Activated CD4-positive, alpha-beta T cell treated with anti-CD3 and anti-CD28 coated beads, Interleukin-2, amount 10 ng/mL, durations not matched to agents 24 days and 14 days (primary cell): ENCODE data around the gene RAD54L2. TPM values are rescaled to one million over a fixed set of nuclear protein-coding genes. Genes with fewer than 3 reads are reported as not detected.
"Not testable (repeated sequence)": the region's sequence is repeated elsewhere in the genome, so short reads cannot be mapped to it uniquely, and the experiment has no call there.

Experiments
- DNase-seq: peaks from one replicate; pipeline ENCODE4 v3.0.0; 2022
- H3K27ac Mint-ChIP-seq: one replicate; pipeline ENCODE4 v1.8.0; 2022; ENCODE audit warnings: mild to moderate bottlenecking, mixed read lengths
- H3K27me3 Mint-ChIP-seq: one replicate; pipeline ENCODE4 v1.8.0; 2022; ENCODE audit warnings: mixed read lengths
- H3K36me3 Mint-ChIP-seq: one replicate; pipeline ENCODE4 v1.8.0; 2022; ENCODE audit warnings: low read depth, mild to moderate bottlenecking, mixed read lengths
- H3K4me1 Mint-ChIP-seq: one replicate; pipeline ENCODE4 v1.8.0; 2021; ENCODE audit warnings: mixed read lengths
- H3K4me3 Mint-ChIP-seq: one replicate; pipeline ENCODE4 v1.8.0; 2022; ENCODE audit warnings: mild to moderate bottlenecking, moderate library complexity, mixed read lengths
- H3K9me3 Mint-ChIP-seq: one replicate; pipeline ENCODE4 v1.8.0; 2021; ENCODE audit warnings: mixed read lengths
- intact Hi-C: fragments of 100-400 bp; cut with micrococcal nuclease; formaldehyde crosslinking; loops from one replicate; pipeline ENCODE4 v1.15.1; 2023
- total RNA-seq: library from RNA; stranded (reverse); gene quantifications from 2 replicates; pipeline ENCODE4 v1.2.3, GENCODE V29; 2022

The RAD54L2 gene, protein sequence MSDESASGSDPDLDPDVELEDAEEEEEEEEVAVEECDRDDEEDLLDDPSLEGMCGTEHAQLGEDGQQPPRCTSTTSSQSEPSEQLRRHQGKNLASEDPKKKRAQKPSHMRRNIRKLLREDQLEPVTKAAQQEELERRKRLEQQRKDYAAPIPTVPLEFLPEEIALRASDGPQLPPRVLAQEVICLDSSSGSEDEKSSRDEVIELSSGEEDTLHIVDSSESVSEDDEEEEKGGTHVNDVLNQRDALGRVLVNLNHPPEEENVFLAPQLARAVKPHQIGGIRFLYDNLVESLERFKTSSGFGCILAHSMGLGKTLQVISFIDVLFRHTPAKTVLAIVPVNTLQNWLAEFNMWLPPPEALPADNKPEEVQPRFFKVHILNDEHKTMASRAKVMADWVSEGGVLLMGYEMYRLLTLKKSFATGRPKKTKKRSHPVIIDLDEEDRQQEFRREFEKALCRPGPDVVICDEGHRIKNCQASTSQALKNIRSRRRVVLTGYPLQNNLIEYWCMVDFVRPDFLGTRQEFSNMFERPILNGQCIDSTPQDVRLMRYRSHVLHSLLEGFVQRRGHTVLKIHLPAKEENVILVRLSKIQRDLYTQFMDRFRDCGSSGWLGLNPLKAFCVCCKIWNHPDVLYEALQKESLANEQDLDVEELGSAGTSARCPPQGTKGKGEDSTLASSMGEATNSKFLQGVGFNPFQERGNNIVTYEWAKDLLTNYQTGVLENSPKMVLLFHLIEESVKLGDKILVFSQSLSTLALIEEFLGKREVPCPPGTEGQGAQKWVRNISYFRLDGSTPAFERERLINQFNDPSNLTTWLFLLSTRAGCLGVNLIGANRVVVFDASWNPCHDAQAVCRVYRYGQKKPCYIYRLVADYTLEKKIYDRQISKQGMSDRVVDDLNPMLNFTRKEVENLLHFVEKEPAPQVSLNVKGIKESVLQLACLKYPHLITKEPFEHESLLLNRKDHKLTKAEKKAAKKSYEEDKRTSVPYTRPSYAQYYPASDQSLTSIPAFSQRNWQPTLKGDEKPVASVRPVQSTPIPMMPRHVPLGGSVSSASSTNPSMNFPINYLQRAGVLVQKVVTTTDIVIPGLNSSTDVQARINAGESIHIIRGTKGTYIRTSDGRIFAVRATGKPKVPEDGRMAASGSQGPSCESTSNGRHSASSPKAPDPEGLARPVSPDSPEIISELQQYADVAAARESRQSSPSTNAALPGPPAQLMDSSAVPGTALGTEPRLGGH (N-terminal part only)
- total RNA-seq = 43.0 and 44.0 TPM in 2 replicates

DNA sequence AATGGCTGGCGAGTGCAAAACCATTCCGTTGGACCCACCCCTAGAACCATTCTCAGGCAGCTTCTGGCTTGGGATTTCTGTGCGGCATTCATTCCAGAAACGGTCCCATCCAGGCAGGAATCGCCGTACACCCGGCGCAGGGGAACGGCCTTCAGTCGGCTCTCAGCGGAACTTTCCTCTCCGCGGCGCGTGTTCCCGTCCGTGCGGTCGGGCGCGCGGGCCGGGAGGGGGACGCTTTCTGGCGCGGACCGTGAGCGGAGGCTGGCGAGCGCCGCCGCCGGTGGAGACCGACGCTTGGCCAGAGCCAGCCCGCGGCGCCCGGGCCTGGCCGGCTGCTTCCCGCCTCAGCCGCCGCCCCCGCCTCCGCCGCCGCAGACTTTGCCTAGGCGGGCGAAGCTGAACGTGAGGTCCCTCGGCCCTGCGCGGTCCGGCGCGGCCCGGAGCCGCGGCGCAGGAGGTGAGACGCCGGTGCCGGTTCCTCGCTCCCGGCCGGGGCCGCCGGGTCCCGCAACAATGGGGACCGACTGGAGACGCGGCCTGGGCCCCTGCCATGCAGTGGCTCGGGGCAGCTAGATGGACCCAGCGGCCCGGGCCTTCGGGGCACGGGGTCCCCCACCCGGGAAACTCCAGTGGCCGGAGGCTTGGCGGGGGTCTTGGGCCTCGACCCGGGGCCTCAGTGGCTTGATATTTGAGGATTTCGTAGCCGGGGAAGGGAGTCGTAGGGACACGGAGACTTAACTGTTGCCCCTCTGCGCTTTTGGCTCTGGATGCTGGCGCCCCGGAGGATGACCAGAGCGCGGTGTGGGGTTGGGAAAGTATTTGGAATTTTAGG is at the start of gene RAD54L2:
RAD54L2 (plus strand) TSS at position 261 of the 832 bp plus-strand sequence. CDS start 51,702 bp downstream, outside the sequence.
- intact Hi-C loops = loop anchor here (2.0 to 5.0 kb wide), 2 partner anchors 36 to 404 kb away; partner anchors contain the start of genes PARP3 and RRP9
- peak; percentile 94 for DNase-seq
- peaks cover 8% of the 10 kb centered on the region for H3K36me3 Mint-ChIP-seq
- H3K4me3 Mint-ChIP-seq = peak within 1 kb of the TSS; percentile 82
- peak within 1 kb of the TSS; percentile 93 for H3K27ac Mint-ChIP-seq
- H3K4me1 Mint-ChIP-seq = peaks cover 25% of the 10 kb centered on the region
- no peaks in the 10 kb centered on the region for H3K9me3 Mint-ChIP-seq
- H3K27me3 Mint-ChIP-seq = no peaks in the 10 kb centered on the region

DNA sequence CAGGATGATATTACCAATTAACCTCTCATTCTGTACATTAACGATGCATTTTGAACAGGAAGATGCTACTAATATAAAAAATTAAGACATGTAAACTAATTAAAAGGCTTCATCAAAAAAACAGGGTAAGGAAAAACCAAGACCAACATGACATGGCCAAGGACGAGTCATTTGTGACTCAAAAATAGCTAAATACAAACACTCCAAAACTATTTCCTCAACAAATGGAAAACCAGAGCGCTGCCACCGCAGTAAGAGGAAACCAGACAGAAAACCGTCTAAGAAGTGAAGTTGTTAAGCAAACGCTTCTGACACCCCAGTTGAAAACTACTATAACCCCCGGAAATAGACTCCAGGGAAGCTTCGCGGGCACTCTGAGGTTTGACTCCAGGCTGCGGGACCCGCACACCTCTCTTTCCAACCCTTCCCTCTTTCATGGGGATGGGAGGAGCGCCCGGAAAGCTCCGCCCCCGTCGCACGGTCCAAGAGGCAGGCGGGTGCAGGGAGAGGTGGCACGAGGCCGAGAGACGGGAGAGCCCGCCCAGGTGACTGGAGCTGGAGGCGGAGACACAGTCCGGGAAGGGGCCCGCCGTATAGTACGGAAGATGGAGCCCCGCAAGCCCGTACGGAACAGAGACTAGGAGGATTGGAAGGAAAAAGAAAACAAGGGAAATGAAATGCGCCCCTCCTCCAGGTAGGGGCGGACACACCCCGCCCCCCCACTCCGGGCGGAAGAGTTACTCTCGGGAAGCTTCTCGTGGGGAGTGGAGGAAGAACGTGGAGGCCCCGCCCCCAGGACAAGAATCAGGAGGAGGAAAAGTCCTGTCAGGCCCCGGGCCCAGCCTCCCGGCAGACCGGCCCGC is 39.4 kb upstream of the RAD54L2 start:
- intact Hi-C loops = loop anchor here (1.0 kb wide), 2 partner anchors 108 to 114 kb away; partner anchors contain the start of genes MANF and RBM15B
- peaks cover 17% of the 10 kb centered on the region for H3K4me1 Mint-ChIP-seq
- H3K36me3 Mint-ChIP-seq = peaks cover 9% of the 10 kb centered on the region
- no peaks in the 10 kb centered on the region for H3K9me3 Mint-ChIP-seq
- peak overlapping the region; percentile 97 for H3K27ac Mint-ChIP-seq
- H3K27me3 Mint-ChIP-seq = peaks cover 2% of the 10 kb centered on the region
- peak overlapping the region; percentile 93 for H3K4me3 Mint-ChIP-seq
- DNase-seq = peak; percentile 97

DNA sequence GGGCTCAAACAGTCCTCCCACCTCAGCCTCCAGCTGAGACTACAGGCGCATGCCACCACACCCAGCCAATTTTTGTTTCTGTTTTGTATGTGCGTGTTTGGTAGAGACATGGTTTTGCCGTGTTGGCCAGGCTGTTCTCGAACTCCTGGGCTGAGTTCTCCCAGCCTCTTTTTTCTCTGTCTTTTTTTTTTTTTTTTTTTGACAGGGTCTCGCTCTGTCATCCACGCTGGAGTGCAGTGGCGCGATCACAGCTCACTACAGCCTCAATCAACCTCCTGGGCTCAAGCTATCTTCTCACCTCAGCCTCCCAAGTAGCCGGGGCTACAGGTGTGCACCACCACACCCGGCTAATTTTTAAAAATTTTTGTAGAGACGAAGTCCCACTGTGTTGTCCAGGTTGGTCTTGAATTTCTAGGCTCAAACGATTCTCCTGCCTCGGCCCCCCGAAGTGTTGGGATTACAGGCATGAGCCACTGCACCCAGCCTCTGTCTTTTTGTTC is 37.8 kb upstream of the RAD54L2 start:
- Mint-ChIP-seq H3K27me3 (peaks cover 2% of the 10 kb centered on the region), H3K36me3 (peaks cover 6% of the 10 kb centered on the region), H3K27ac (peak overlapping the region; percentile 97), H3K9me3 (no peaks in the 10 kb centered on the region), H3K4me1 (peaks cover 17% of the 10 kb centered on the region), H3K4me3 (peak overlapping the region; percentile 93)
- intact Hi-C loops = loop anchor here (5.0 kb wide), 2 partner anchors 442 to 557 kb away; partner anchors contain the start of genes DUSP7, PARP3 and RRP9
- DNase-seq = peak; percentile 76

DNA sequence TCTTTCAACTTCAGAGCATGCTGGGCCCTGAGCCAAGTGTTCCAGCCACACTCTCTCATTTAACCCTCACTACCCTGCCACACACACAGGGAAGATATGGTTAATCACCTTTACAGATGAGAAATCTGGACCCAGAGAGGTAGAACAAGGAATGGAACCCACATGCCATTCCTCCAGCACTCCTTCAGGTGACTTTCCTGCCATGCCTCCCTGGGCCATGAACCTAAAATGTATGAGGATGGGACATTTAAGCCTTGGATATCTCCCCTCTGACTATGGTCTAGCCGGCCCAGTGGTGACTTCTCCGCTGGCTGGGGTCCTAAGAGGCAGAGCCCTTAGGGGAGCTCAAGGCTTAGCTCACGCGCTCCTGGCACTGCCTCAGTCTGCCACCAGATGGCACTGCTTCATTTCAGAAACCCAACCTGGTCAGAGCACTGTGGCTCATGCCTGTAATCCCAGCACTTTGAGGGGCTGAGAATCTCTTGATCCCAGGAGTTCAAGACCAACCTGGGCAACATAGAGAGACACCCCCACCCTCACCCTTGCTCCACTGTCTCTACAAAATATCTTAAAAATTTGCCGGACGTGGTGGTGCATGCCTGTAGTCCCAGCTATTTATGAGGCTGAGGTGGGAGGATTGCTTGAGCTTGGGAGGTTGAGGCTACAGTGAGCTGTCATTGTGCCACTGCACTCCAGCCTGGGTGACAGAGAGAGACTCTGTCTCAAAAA is 36.5 kb upstream of the RAD54L2 start:
- Mint-ChIP-seq H3K27me3 (peaks cover 2% of the 10 kb centered on the region), H3K36me3 (peaks cover 6% of the 10 kb centered on the region), H3K9me3 (no peaks in the 10 kb centered on the region), H3K4me3 (peak overlapping the region; percentile 49), H3K27ac (peak overlapping the region; percentile 97), H3K4me1 (peaks cover 17% of the 10 kb centered on the region)
- intact Hi-C loops = loop anchor here (1.0 to 5.0 kb wide), 7 partner anchors 37 to 555 kb away; partner anchors contain the start of genes DUSP7, PARP3, RAD54L2 and RRP9
- DNase-seq = peak; percentile 95

DNA sequence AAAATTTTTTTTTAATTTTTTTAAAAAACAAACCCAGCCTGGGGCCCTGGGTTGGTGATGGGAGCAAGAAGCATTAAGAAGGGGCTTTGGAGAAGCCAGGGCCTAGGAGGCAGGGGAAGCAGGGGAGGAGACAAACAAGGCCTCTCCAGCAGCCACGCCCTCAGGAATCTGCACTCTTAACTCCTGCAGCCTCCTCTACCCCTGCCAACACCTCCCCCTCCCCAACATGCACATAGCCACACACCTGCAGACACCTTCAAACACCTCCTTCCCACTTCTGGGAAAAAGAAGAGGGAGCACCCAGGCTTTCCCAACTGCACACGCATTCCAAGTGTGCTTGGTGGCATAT is 36.0 kb upstream of the RAD54L2 start:
- peaks cover 17% of the 10 kb centered on the region for H3K4me1 Mint-ChIP-seq
- no peak for DNase-seq
- peaks cover 2% of the 10 kb centered on the region for H3K27me3 Mint-ChIP-seq
- no peak overlapping the region for H3K27ac Mint-ChIP-seq
- peaks cover 6% of the 10 kb centered on the region for H3K36me3 Mint-ChIP-seq
- H3K4me3 Mint-ChIP-seq = no peak overlapping the region
- intact Hi-C loops = loop anchor here (1.0 to 5.0 kb wide), 7 partner anchors 36 to 555 kb away; partner anchors contain the start of genes DUSP7, PARP3, RAD54L2 and RRP9
- H3K9me3 Mint-ChIP-seq = no peaks in the 10 kb centered on the region

DNA sequence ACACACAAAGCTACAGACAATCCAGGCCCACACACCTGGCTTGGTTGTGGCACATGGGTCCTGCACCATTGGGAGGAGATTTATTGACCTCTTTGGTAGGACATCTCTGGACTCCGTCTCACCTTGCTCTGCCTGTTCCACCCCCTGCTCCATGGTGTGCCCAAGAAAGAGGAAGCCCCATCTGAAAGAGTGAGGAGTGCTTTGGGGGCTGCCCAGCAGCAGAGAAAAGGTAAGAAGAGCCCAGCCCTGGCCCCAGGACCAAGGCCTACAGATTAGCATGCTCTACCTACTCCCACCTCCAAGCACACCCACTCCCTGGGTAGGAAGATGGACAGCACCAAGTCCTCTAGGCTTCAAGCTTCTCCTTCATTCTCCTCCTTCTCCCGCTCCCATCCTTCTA is 35.5 kb upstream of the RAD54L2 start:
- Mint-ChIP-seq H3K27ac (no peak overlapping the region), H3K9me3 (no peaks in the 10 kb centered on the region), H3K27me3 (peaks cover 2% of the 10 kb centered on the region), H3K4me1 (peaks cover 17% of the 10 kb centered on the region), H3K4me3 (no peak overlapping the region), H3K36me3 (peaks cover 6% of the 10 kb centered on the region)
- DNase-seq = no peak
- intact Hi-C loops = loop anchor here (2.0 to 5.0 kb wide), 4 partner anchors 36 to 554 kb away; partner anchors contain the start of genes DUSP7, PARP3, RAD54L2 and RRP9

DNA sequence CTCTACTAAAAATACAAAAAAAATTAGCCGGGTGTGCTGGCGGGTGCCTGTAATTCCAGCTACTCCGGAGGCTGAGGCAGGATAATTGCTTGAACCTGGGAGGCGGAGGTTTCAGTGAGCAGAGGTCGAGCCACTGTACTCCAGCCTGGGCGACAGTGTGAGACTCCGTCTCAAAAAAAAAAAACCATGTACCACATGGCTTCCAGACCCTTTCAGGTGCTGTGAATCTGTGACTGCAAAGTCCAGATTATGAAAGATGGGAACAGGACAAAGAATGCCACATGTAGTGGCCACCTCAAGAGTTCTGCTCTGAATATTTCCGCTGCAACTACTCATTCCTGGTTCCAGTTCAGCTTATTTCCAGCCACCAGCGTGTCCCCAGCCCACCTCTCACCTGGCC is 30.3 kb upstream of the RAD54L2 start:
- no peak overlapping the region for H3K4me3 Mint-ChIP-seq
- no peak overlapping the region for H3K27ac Mint-ChIP-seq
- H3K4me1 Mint-ChIP-seq = peaks cover 8% of the 10 kb centered on the region
- H3K36me3 Mint-ChIP-seq = no peaks in the 10 kb centered on the region
- DNase-seq = no peak
- no peaks in the 10 kb centered on the region for H3K27me3 Mint-ChIP-seq
- intact Hi-C loops = no loop called here
- no peaks in the 10 kb centered on the region for H3K9me3 Mint-ChIP-seq

DNA sequence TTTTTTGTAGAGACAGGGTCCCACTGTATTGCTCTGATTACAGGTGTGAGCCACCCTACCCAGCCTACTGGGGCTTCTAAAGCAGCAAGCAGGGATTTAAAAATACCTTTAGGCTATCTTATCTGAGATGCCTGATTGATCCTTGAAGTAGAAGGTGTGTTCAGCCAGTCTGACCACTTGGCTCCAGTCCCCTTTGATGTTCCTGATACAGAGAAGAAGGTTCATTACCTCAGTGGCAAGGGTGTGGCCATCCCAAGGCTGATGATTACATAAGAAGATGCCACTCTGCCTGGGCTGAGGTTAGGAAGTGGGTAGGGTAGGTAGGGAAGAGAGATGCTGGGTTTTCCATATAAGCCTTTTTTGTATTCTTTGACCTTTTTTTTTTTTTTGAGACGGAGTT is 27.5 kb upstream of the RAD54L2 start:
- no peak overlapping the region for H3K27ac Mint-ChIP-seq
- no peaks in the 10 kb centered on the region for H3K36me3 Mint-ChIP-seq
- H3K4me1 Mint-ChIP-seq = peaks cover 8% of the 10 kb centered on the region
- H3K9me3 Mint-ChIP-seq = no peaks in the 10 kb centered on the region
- H3K4me3 Mint-ChIP-seq = no peak overlapping the region
- intact Hi-C loops = no loop called here
- DNase-seq = no peak
- H3K27me3 Mint-ChIP-seq = no peaks in the 10 kb centered on the region

DNA sequence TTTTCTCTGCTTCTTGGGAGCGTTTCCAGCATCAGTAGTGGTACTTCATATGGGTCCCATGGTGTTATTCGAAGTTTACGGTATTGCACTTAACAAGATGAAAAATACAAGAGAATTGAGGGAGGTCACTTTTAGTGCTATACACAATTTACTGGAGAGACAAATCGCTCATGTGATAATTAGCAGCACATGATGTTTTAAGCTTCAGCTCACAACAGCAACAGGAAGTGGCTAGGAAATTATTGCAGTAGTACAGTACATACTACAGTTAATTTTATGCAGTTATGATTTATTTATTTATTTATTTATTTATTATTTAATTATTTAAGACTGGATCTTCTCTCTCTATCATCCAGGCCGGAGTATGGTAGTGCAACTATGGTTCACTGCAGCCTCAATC is 24.3 kb upstream of the RAD54L2 start:
- no peak overlapping the region for H3K4me3 Mint-ChIP-seq
- no peaks in the 10 kb centered on the region for H3K36me3 Mint-ChIP-seq
- no peaks in the 10 kb centered on the region for H3K27me3 Mint-ChIP-seq
- intact Hi-C loops = no loop called here
- H3K9me3 Mint-ChIP-seq = no peaks in the 10 kb centered on the region
- H3K27ac Mint-ChIP-seq = no peak overlapping the region
- peaks cover 7% of the 10 kb centered on the region for H3K4me1 Mint-ChIP-seq
- DNase-seq = no peak

DNA sequence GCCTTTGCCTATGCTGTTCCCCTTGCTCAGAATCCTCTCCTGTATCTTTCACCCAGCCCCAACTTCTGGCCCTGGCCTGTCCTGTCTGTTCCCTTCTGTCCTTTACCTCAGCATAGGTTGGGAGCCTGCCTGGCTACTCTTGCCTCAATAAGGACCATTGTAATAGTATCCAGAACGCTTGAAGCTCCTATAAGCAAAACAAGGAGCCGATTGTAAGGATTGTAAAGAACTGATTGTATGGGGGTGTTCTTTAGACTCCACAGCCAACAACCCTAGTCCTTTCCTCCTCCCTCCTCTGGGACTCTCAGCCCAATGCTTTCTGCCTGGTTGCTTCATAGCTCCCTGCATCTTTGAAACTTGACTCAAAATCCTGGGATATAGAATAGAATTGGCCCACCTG is 18.7 kb upstream of the RAD54L2 start:
- H3K27ac Mint-ChIP-seq = no peak overlapping the region
- intact Hi-C loops = no loop called here
- no peak for DNase-seq
- H3K27me3 Mint-ChIP-seq = peaks cover 6% of the 10 kb centered on the region
- no peaks in the 10 kb centered on the region for H3K9me3 Mint-ChIP-seq
- H3K4me1 Mint-ChIP-seq = peaks cover 4% of the 10 kb centered on the region
- no peak overlapping the region for H3K4me3 Mint-ChIP-seq
- no peaks in the 10 kb centered on the region for H3K36me3 Mint-ChIP-seq

DNA sequence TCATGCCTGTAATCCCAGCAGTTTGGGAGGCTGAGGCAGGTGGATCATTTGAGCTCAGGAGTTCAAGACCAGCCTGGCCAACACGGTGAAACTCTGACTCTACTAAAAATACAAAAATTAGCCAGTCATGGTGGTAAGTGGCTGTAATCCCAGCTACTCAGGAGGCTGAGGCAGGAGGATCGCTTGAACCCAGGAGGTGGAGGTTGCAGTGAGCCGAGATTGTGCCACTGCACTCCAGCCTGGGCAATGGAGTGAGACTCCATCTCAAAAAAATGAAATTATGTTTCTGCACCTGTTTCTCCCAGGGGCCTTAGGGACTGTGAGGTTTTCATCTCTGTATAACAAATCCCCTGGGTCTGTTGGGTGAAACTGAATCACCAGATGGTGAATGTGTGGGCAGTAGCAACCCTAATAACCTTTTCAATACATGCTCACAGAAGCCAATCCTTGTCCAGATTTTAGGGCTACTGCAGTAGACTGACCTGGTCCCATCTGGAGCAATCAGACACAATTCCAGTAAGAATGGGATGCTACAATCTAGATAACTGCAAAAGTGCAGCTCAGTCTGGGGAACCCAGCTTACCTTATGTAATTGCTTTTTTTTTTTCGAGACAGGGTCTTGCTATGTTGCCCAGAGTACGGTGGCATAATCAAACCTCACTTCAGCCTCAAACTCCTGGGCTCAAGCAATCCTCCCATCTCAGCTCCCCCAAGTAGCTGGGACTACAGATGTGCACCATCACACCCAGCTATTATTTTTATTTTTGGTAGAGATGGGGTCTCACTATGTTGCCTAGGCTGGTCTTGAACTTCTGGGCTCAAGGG is 17.4 kb upstream of the RAD54L2 start:
- H3K4me1 Mint-ChIP-seq, intact Hi-C loops, H3K4me3 Mint-ChIP-seq, H3K9me3 Mint-ChIP-seq, H3K27ac Mint-ChIP-seq, DNase-seq, H3K36me3 Mint-ChIP-seq: not testable (repeated sequence)
- peaks cover 11% of the 10 kb centered on the region for H3K27me3 Mint-ChIP-seq
